Neural crest cell (in vitro differentiated cells): ENCODE results near the gene CYP26B1. TPM values are rescaled to one million over a fixed set of nuclear protein-coding genes. Genes with fewer than 3 reads are reported as not detected.

Experiments
- DNase-seq: peaks from one replicate; pipeline ENCODE4 v3.0.0; 2021; ENCODE audit warnings: low read depth, mixed read lengths, low spot score
- H3K27ac Mint-ChIP-seq: one replicate; pipeline ENCODE4 v1.8.0; 2021; ENCODE audit warnings: mild to moderate bottlenecking, mixed read lengths; ENCODE audit not compliant: unreplicated experiment
- H3K27me3 Mint-ChIP-seq: 2 replicates; pipeline ENCODE4 v1.8.0; 2021; ENCODE audit warnings: low read depth, mild to moderate bottlenecking, mixed read lengths
- H3K36me3 Mint-ChIP-seq: 2 replicates; pipeline ENCODE4 v1.8.0; 2021; ENCODE audit warnings: low read depth, mild to moderate bottlenecking, mixed read lengths
- H3K4me1 Mint-ChIP-seq: 2 replicates; pipeline ENCODE4 v1.8.0; 2021; ENCODE audit warnings: mixed read lengths
- H3K4me3 Mint-ChIP-seq: one replicate; pipeline ENCODE4 v1.8.0; 2021; ENCODE audit warnings: mild to moderate bottlenecking, mixed read lengths
- H3K9me3 Mint-ChIP-seq: 2 replicates; pipeline ENCODE4 v1.8.0; 2021; ENCODE audit warnings: mixed read lengths
- CTCF ChIP-seq: fragments of 200-600 bp; sonication (generic); conservative IDR thresholded peaks from 2 replicates; pipeline ENCODE4 v1.5.0; 2021; ENCODE audit warnings: antibody characterized with exemption, mild to moderate bottlenecking
- total RNA-seq: library from RNA; stranded (reverse); gene quantifications from 2 replicates; pipeline ENCODE4 v1.2.1, GENCODE V29; 2021

CYP26B1 gene
- total RNA-seq, 1 donor from 2014 or later = 16.4 TPM

GRCh38 chr2:72136933-72137497 is 10.6 kb downstream of the CYP26B1 start:
- peaks cover 17% of the 10 kb centered on the region for H3K4me1 Mint-ChIP-seq
- peaks cover 35% of the 10 kb centered on the region for H3K27me3 Mint-ChIP-seq

GRCh38 chr2:72136331-72136730 is 11.3 kb downstream of the CYP26B1 start:
- no peak overlapping the region for H3K4me3 Mint-ChIP-seq
- H3K36me3 Mint-ChIP-seq = no peaks in the 10 kb centered on the region
- no peak for TF ChIP-seq CTCF
- H3K9me3 Mint-ChIP-seq = no peaks in the 10 kb centered on the region
- peak overlapping the region; percentile 43 for H3K27ac Mint-ChIP-seq
- H3K27me3 Mint-ChIP-seq = peaks cover 29% of the 10 kb centered on the region
- peaks cover 17% of the 10 kb centered on the region for H3K4me1 Mint-ChIP-seq
- DNase-seq = peak; percentile 41

More at GRCh38 chr2:72136933-72137497, 10.6 kb downstream of the CYP26B1 start:
- DNase-seq = no peak
- Mint-ChIP-seq H3K27ac (no peak overlapping the region), H3K9me3 (no peaks in the 10 kb centered on the region), H3K36me3 (no peaks in the 10 kb centered on the region), H3K4me3 (peak overlapping the region; percentile 12)
- TF ChIP-seq CTCF = no peak

- Mint-ChIP-seq H3K27me3 (peaks cover 29% of the 10 kb centered on the region), H3K36me3 (no peaks in the 10 kb centered on the region), H3K27ac (no peak overlapping the region), H3K4me3 (no peak overlapping the region), H3K9me3 (no peaks in the 10 kb centered on the region), H3K4me1 (peaks cover 17% of the 10 kb centered on the region)
- no peak for TF ChIP-seq CTCF
- no peak for DNase-seq
Measured at GRCh38 chr2:72135921-72136320, 11.7 kb downstream of the CYP26B1 start.

GRCh38 chr2:72134997-72135800 is 12.5 kb downstream of the CYP26B1 start:
- H3K27me3 Mint-ChIP-seq = peaks cover 29% of the 10 kb centered on the region
- H3K36me3 Mint-ChIP-seq = no peaks in the 10 kb centered on the region
- peaks cover 17% of the 10 kb centered on the region for H3K4me1 Mint-ChIP-seq
- H3K4me3 Mint-ChIP-seq = no peak overlapping the region
- no peak for DNase-seq
- TF ChIP-seq CTCF = no peak
- H3K27ac Mint-ChIP-seq = no peak overlapping the region
- no peaks in the 10 kb centered on the region for H3K9me3 Mint-ChIP-seq

- H3K27ac Mint-ChIP-seq = no peak overlapping the region
- H3K36me3 Mint-ChIP-seq = no peaks in the 10 kb centered on the region
- no peak for DNase-seq
- H3K27me3 Mint-ChIP-seq = peaks cover 32% of the 10 kb centered on the region
- H3K9me3 Mint-ChIP-seq = no peaks in the 10 kb centered on the region
- H3K4me1 Mint-ChIP-seq = peaks cover 17% of the 10 kb centered on the region
- TF ChIP-seq CTCF = no peak
- H3K4me3 Mint-ChIP-seq = no peak overlapping the region
Measured at GRCh38 chr2:72134408-72134996, 13.2 kb downstream of the CYP26B1 start.
